Uterus (tissue), 4 donors: ENCODE results near the gene ADAR. TPM values are rescaled to one million over a fixed set of nuclear protein-coding genes. Genes with fewer than 3 reads are reported as not detected.

Experiments
- DNase-seq, 2 donors: peaks; one replicate each; pipeline ENCODE4 v3.0.0-alpha.2; 2019 to 2020
- H3K27ac ChIP-seq, 2 donors: fragments of 200-600 bp; sonication (generic); 1 replicate in 1 of 2; 2 replicates in 1 of 2; pipeline ENCODE4 v1.5.1; 2016 to 2018
- H3K27me3 ChIP-seq, 2 donors: fragments of 200-600 bp; sonication (generic); one replicate each; pipeline ENCODE4 v1.5.1; 2018 to 2019; ENCODE audit warnings: control low read depth in 1 of 2
- H3K36me3 ChIP-seq, 2 donors: fragments of 200-600 bp; sonication (generic); one replicate each; pipeline ENCODE4 v1.5.1; 2019; ENCODE audit warnings: control low read depth in 1 of 2
- H3K4me1 ChIP-seq, 2 donors: fragments of 200-600 bp; sonication (generic); one replicate each; pipeline ENCODE4 v1.5.1; 2018 to 2019; ENCODE audit warnings: control low read depth in 1 of 2
- H3K4me3 ChIP-seq, 2 donors: fragments of 200-600 bp; sonication (generic); 1 replicate in 1 of 2; 2 replicates in 1 of 2; pipeline ENCODE4 v1.5.1; 2018 to 2019; ENCODE audit warnings: mild to moderate bottlenecking in 1 of 2
- H3K9me3 ChIP-seq, 2 donors: fragments of 200-600 bp; sonication (generic); one replicate each; pipeline ENCODE4 v1.5.1; 2019; ENCODE audit warnings: control low read depth in 1 of 2
- CTCF ChIP-seq, 4 experiments: fragments of 200-600 bp in 2 of 4; fragments of 450-650 bp in 2 of 4; sonication (generic) in 2 of 4; IDR thresholded peaks; one replicate each; pipeline ENCODE4 v1.5.1; 2016 to 2019; ENCODE audit warnings: antibody characterized with exemption in 4 of 4, mild to moderate bottlenecking in 2 of 4, moderate library complexity in 1 of 4
- POLR2A ChIP-seq, 2 donors: fragments of 450-650 bp; IDR thresholded peaks; one replicate each; pipeline ENCODE4 v1.6.1; 2016; ENCODE audit warnings: antibody characterized with exemption in 2 of 2, mild to moderate bottlenecking in 1 of 2, moderate library complexity in 1 of 2
- intact Hi-C: fragments of 100-400 bp; cut with DNase I; formaldehyde crosslinking; loops from one replicate; pipeline ENCODE4 v1.15.1; 2023; ENCODE audit warnings: low total_unique reads
- total RNA-seq, 4 donors: library from RNA; depleted of rRNA in 3 of 4; stranded (reverse); fragments of >200 nt in 3 of 4; gene quantifications; one replicate each; pipeline versions ENCODE4 v1.1.0 to v1.2.4, GENCODE V29; 2014 to 2023
- donor health status: DM: yes; HTN: yes; CAD: no.

Gene ADAR
- total RNA-seq, 4 donors from 2014 or later = 50.9 to 212 (median 101) TPM

GRCh38 chr1:154609398-154610380, 1.7 kb upstream of the ADAR start:
- DNase-seq = no peak
- H3K4me3 ChIP-seq = no peak overlapping the region
- H3K36me3 ChIP-seq = no peaks in the 10 kb centered on the region
- H3K27me3 ChIP-seq = no peaks in the 10 kb centered on the region
- H3K4me1 ChIP-seq = peaks cover 0 to 7% of the 10 kb centered on the region in 2 donors
- peak overlapping the region; percentile 97 to 99 for H3K27ac ChIP-seq
- TF ChIP-seq POLR2A (IDR thresholded peaks at IDR 0.05) (no peak), CTCF (IDR thresholded peaks at IDR 0.05) (no peak)
- no peaks in the 10 kb centered on the region for H3K9me3 ChIP-seq
- intact Hi-C loops = no loop called here

GRCh38 chr1:154608397-154609270, 648 bp upstream of the ADAR start:
- H3K36me3 ChIP-seq = no peaks in the 10 kb centered on the region
- H3K9me3 ChIP-seq = no peaks in the 10 kb centered on the region
- H3K4me1 ChIP-seq = peaks cover 0 to 7% of the 10 kb centered on the region in 2 donors
- peak overlapping the region; percentile 60 to 93 for H3K4me3 ChIP-seq
- peak overlapping the region; percentile 97 to 99 for H3K27ac ChIP-seq
- intact Hi-C loops = no loop called here
- DNase-seq = no peak
- no peaks in the 10 kb centered on the region for H3K27me3 ChIP-seq
- TF ChIP-seq CTCF (IDR thresholded peaks at IDR 0.05) (peak in 1 of 4 experiments; percentile 5), POLR2A (IDR thresholded peaks at IDR 0.05) (no peak)

GRCh38 chr1:154607106-154607608, 829 bp downstream of the ADAR start:
- no peaks in the 10 kb centered on the region for H3K27me3 ChIP-seq
- H3K27ac ChIP-seq = peak overlapping the region; percentile 97 to 99
- DNase-seq = no peak
- TF ChIP-seq POLR2A (IDR thresholded peaks at IDR 0.05) (no peak), CTCF (IDR thresholded peaks at IDR 0.05) (no peak)
- H3K4me3 ChIP-seq = peak overlapping the region; percentile 60 to 93
- intact Hi-C loops = no loop called here
- H3K4me1 ChIP-seq = peaks cover 0 to 7% of the 10 kb centered on the region in 2 donors
- H3K9me3 ChIP-seq = no peaks in the 10 kb centered on the region
- H3K36me3 ChIP-seq = no peaks in the 10 kb centered on the region

GRCh38 chr1:154605534-154605933, 2.5 kb downstream of the ADAR start:
- DNase-seq = no peak
- Histone ChIP-seq H3K4me3 (no peak overlapping the region), H3K27me3 (no peaks in the 10 kb centered on the region), H3K9me3 (no peaks in the 10 kb centered on the region), H3K4me1 (peaks cover 0 to 7% of the 10 kb centered on the region in 2 donors), H3K27ac (no peak overlapping the region), H3K36me3 (no peaks in the 10 kb centered on the region)
- intact Hi-C loops = no loop called here
- TF ChIP-seq CTCF (IDR thresholded peaks at IDR 0.05) (no peak), POLR2A (IDR thresholded peaks at IDR 0.05) (no peak)
